SK-N-SH (cell line): ENCODE measurements around the gene BAHCC1. TPM values are rescaled to one million over a fixed set of nuclear protein-coding genes. Genes with fewer than 3 reads are reported as not detected.

Experiments used
- CTCF ChIA-PET: fragments of 300-600, 350-600 bp; formaldehyde crosslinking; extraction: SDS; loops from one replicate; lab custom pipeline; 2021; lab: Yijun Ruan, JAX
- POLR2A ChIA-PET: fragments of 350-600 bp; sonication (Branson Sonifier 250); formaldehyde crosslinking; extraction: SDS; loops from one replicate; lab custom pipeline; 2020; ENCODE audit warnings: antibody characterized with exemption, inconsistent platforms; lab: Yijun Ruan, JAX
- DNase-seq: peaks from one replicate; pipeline ENCODE4 v3.0.0; 2012
- H2AFZ ChIP-seq: fragments of 200-600 bp; sonication (generic); 2 replicates; pipeline ENCODE4 v1.8.1; 2016; ENCODE audit warnings: antibody characterized with exemption, mild to moderate bottlenecking, low read depth
- H3F3A ChIP-seq: fragments of 200-600 bp; sonication (generic); replicated peaks from 2 replicates; pipeline ENCODE3; 2016; ENCODE audit warnings: antibody characterized with exemption, mild to moderate bottlenecking; ENCODE audit not compliant: insufficient read depth
- H3K27ac ChIP-seq, 2 experiments: fragments of 200-500 bp in 1 of 2; fragments of 200-600 bp in 1 of 2; sonication (Bioruptor generic) in 1 of 2; sonication (generic), shearing (Covaris generic) in 1 of 2; 2 replicates each; pipeline versions ENCODE4 v1.5.1 to v1.6.1; 2014 to 2016; ENCODE audit warnings: low read depth in 2 of 2, inconsistent platforms in 1 of 2, low read length in 1 of 2, mild to moderate bottlenecking in 1 of 2, mixed read lengths in 1 of 2
- H3K27me3 ChIP-seq: fragments of 200-600 bp; sonication (generic), shearing (Covaris generic); 2 replicates; pipeline ENCODE4 v1.6.1; 2016; ENCODE audit warnings: mixed run types; ENCODE audit not compliant: insufficient read depth
- H3K36me3 ChIP-seq, 2 experiments: fragments of 200-500 bp in 1 of 2; fragments of 200-600 bp in 1 of 2; sonication (Bioruptor generic) in 1 of 2; sonication (generic) in 1 of 2; replicated peaks in 1 of 2; 2 replicates each; pipeline versions ENCODE3 to v1.5.1; 2014 to 2016; ENCODE audit warnings: low read length in 1 of 2, mild to moderate bottlenecking in 1 of 2; ENCODE audit not compliant: insufficient read depth in 2 of 2, control insufficient read depth in 1 of 2
- H3K4me1 ChIP-seq, 2 experiments: fragments of 200-500 bp in 1 of 2; fragments of 200-600 bp in 1 of 2; sonication (Bioruptor generic) in 1 of 2; sonication (generic), shearing (Covaris generic) in 1 of 2; 2 replicates each; pipeline versions ENCODE4 v1.5.1 to v1.6.1; 2014 to 2016; ENCODE audit warnings: low read depth in 1 of 2, low read length in 1 of 2, mixed run types in 1 of 2; ENCODE audit not compliant: insufficient read depth in 2 of 2, control insufficient read depth in 1 of 2
- H3K4me2 ChIP-seq: fragments of 200-600 bp; sonication (generic), shearing (Covaris generic); 2 replicates; pipeline ENCODE4 v1.6.1; 2017; ENCODE audit warnings: mixed run types
- H3K4me3 ChIP-seq, 2 experiments: fragments of 200-500 bp in 1 of 2; fragments of 200-600 bp in 1 of 2; sonication (Bioruptor generic) in 1 of 2; sonication (generic), shearing (Covaris generic) in 1 of 2; 2 replicates each; pipeline versions ENCODE4 v1.5.1 to v1.8.1; 2014 to 2016; ENCODE audit warnings: low read depth in 2 of 2, inconsistent platforms in 1 of 2, low read length in 1 of 2, mild to moderate bottlenecking in 1 of 2, mixed read lengths in 1 of 2, moderate library complexity in 1 of 2
- H3K79me2 ChIP-seq: fragments of 200-600 bp; sonication (generic); 2 replicates; pipeline ENCODE4 v1.8.1; 2017; ENCODE audit warnings: mild to moderate bottlenecking; ENCODE audit not compliant: insufficient read depth
- H3K9ac ChIP-seq: fragments of 200-600 bp; sonication (generic); 2 replicates; pipeline ENCODE4 v1.6.1; 2017; ENCODE audit warnings: mixed run types
- H3K9me2 ChIP-seq: fragments of 200-600 bp; sonication (generic); 2 replicates; pipeline ENCODE4 v1.6.1; 2017; ENCODE audit warnings: mixed run types
- H3K9me3 ChIP-seq: fragments of 200-600 bp; sonication (generic); 2 replicates; pipeline ENCODE4 v1.6.1; 2017; ENCODE audit warnings: mixed run types, mild to moderate bottlenecking, moderate library complexity
- H4K20me1 ChIP-seq: fragments of 200-600 bp; sonication (generic); 2 replicates; pipeline ENCODE4 v1.6.1; 2017; ENCODE audit warnings: mild to moderate bottlenecking, mixed run types; ENCODE audit not compliant: insufficient read depth
- CHD2 ChIP-seq: fragments of 150-350 bp; IDR thresholded peaks from 2 replicates; pipeline ENCODE4 v1.6.1; 2018; ENCODE audit warnings: low read length; ENCODE audit not compliant: partially characterized antibody
- ELF1 ChIP-seq: IDR thresholded peaks from 2 replicates; pipeline ENCODE4 v1.4.0; 2012
- EZH2phosphoT487 ChIP-seq: fragments of 200-600 bp; sonication (generic); IDR thresholded peaks from 2 replicates; pipeline ENCODE4 v1.6.1; 2017; ENCODE audit warnings: low read depth, mixed run types, mild to moderate bottlenecking, antibody characterized with exemption, moderate library complexity, borderline replicate concordance
- FOSL2 ChIP-seq: IDR thresholded peaks from 2 replicates; pipeline ENCODE4 v1.4.0; 2012; ENCODE audit warnings: low read depth, mild to moderate bottlenecking, moderate library complexity, borderline replicate concordance
- FOXM1 ChIP-seq: IDR thresholded peaks from 2 replicates; pipeline ENCODE4 v1.4.0; 2012; ENCODE audit warnings: low read depth, mild to moderate bottlenecking
- MEF2A ChIP-seq: IDR thresholded peaks from 2 replicates; pipeline ENCODE4 v1.4.0; 2012; ENCODE audit warnings: low read depth, borderline replicate concordance
- NFIC ChIP-seq: IDR thresholded peaks from 2 replicates; pipeline ENCODE4 v1.4.0; 2012; ENCODE audit warnings: borderline replicate concordance
- NRF1 ChIP-seq: IDR thresholded peaks from 2 replicates; pipeline ENCODE4 v1.6.1; 2012; ENCODE audit warnings: low read depth, mild to moderate bottlenecking, low read length
- PBX3 ChIP-seq: IDR thresholded peaks from 2 replicates; pipeline ENCODE4; 2012
- POLR2AphosphoS5 ChIP-seq: IDR thresholded peaks from 2 replicates; pipeline ENCODE4 v1.6.1; 2012; ENCODE audit warnings: low read depth, low read length
- RFX5 ChIP-seq: IDR thresholded peaks from 2 replicates; pipeline ENCODE4 v1.6.1; 2012; ENCODE audit warnings: mild to moderate bottlenecking, improper control_type of control experiment, low read length
- RXRA ChIP-seq: IDR thresholded peaks from 2 replicates; pipeline ENCODE4 v1.4.0; 2012; ENCODE audit warnings: low read depth, mild to moderate bottlenecking, borderline replicate concordance
- SMC3 ChIP-seq: IDR thresholded peaks from 2 replicates; pipeline ENCODE4 v1.6.1; 2012; ENCODE audit warnings: low read depth, low read length, improper control_type of control experiment
- TEAD4 ChIP-seq: IDR thresholded peaks from 2 replicates; pipeline ENCODE4 v1.4.0; 2012; ENCODE audit warnings: mild to moderate bottlenecking, borderline replicate concordance; ENCODE audit not compliant: insufficient read depth
- USF2 ChIP-seq: fragments of 150-350 bp; IDR thresholded peaks from 2 replicates; pipeline ENCODE4 v1.6.1; 2017; ENCODE audit warnings: antibody characterized with exemption, low read length, low read depth, borderline replicate concordance
- YY1 ChIP-seq: IDR thresholded peaks from 2 replicates; pipeline ENCODE4 v1.4.0; 2012; ENCODE audit warnings: low read depth, mild to moderate bottlenecking
- WGBS: methylation state at CpG from one replicate; pipeline ENCODE4 v1.1.6; 2017; ENCODE audit warnings: low lambda C conversion rate; 5-methylcytosine and 5-hydroxymethylcytosine counted together
- polyA plus RNA-seq, 3 experiments: library from polyadenylated mRNA; depleted of rRNA; stranded (reverse); fragments of >200 nt; gene quantifications; 2 replicates each; pipeline ENCODE4 v1.2.3, GENCODE V29; 2012
- TF ChIP-seq, protein P1 (sequence below): IDR thresholded peaks from 2 replicates; pipeline ENCODE4 v1.4.0; 2012; ENCODE audit warnings: low read depth, borderline replicate concordance
- TF ChIP-seq, protein P2 (sequence below): fragments of 200-600 bp; sonication (generic); IDR thresholded peaks from 2 replicates; pipeline ENCODE4 v1.6.1; 2017; ENCODE audit warnings: antibody characterized with exemption, mild to moderate bottlenecking, moderate library complexity

Gene BAHCC1
- polyA plus RNA-seq, 1 of the 3 experiments (the other 2 are of a cell fraction), result 6.4 TPM

DNA sequence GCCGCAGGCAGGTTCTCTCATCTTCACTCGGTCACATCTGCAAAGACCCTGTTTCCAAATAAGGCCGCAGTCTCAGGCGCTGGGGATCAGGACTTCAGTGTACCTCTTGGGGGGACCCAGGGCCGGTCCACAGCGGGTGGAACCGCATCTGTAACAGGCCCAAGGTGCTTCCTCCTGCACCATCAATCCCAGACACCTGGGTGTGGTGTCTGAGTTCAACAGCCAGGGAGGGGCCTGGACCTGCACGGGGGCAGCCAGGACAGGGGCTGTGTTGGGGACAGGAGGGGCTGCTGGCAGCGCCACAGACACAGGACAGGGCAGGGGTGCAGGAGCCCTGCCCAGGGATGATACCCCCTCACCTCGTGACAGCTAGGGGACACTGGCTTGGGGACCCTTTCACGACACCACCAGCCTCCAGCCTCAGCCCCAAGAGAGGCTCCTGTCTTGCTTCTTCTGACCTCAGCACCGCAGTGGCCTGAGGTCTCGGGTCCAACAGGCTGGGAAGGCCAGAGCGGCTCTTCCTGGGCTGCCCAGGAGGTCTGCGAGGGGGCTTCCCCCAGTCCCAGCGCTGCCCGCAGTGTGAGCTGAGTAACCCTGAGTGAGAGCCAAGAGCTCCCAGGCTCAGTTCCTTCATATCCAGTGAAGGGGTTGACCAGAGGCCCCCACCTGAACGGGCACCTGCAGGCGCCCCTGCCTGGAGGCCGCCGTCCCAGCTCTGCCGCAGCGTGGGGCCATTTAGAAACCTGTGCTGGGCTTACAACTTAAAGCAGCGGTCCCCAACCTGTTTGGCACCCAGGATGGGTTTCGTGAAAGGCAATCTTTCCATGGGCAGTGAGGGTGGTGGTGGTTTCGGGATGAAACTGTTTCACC, 30.7 kb upstream of the BAHCC1 start (continued):
- TF ChIP-seq POLR2AphosphoS5, result no peak
- TF ChIP-seq, protein P1, sequence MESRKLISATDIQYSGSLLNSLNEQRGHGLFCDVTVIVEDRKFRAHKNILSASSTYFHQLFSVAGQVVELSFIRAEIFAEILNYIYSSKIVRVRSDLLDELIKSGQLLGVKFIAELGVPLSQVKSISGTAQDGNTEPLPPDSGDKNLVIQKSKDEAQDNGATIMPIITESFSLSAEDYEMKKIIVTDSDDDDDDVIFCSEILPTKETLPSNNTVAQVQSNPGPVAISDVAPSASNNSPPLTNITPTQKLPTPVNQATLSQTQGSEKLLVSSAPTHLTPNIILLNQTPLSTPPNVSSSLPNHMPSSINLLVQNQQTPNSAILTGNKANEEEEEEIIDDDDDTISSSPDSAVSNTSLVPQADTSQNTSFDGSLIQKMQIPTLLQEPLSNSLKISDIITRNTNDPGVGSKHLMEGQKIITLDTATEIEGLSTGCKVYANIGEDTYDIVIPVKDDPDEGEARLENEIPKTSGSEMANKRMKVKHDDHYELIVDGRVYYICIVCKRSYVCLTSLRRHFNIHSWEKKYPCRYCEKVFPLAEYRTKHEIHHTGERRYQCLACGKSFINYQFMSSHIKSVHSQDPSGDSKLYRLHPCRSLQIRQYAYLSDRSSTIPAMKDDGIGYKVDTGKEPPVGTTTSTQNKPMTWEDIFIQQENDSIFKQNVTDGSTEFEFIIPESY, result no peak

GRCh38 chr17:81365148-81365600, 30.1 kb upstream of the BAHCC1 start:
- Histone ChIP-seq H3K4me3 (no peak overlapping the region), H3K9ac (no peak overlapping the region), H3F3A (peaks cover 2% of the 10 kb centered on the region), H3K9me2 (no peaks in the 10 kb centered on the region), H2AFZ (no peak overlapping the region), H3K4me2 (no peak overlapping the region), H3K9me3 (no peaks in the 10 kb centered on the region), H3K79me2 (no peaks in the 10 kb centered on the region), H4K20me1 (no peaks in the 10 kb centered on the region), H3K27ac (no peak overlapping the region), H3K27me3 (peaks cover 15% of the 10 kb centered on the region; the same call in 1 of the 2 replicates), H3K36me3 (no peaks in the 10 kb centered on the region), H3K4me1 (peaks cover 0 to 12% of the 10 kb centered on the region in 2 experiments; a peak in 1 of 4 replicates)
- DNase-seq, result no peak
- POLR2A ChIA-PET, result no interaction called here
- WGBS, result 86% methylated on average over 22 of the region's 22 CpGs
- CTCF ChIA-PET, result interaction anchor here (0.7 to 1.6 kb wide), 5 partner anchors 10 to 236 kb away, joined by 3 to 8 read pairs (median 3); no protein-coding TSS in a partner anchor
- TF ChIP-seq MEF2A (no peak), PBX3 (no peak), NFIC (no peak), RXRA (no peak), ELF1 (no peak), USF2 (no peak), YY1 (no peak), FOSL2 (no peak), EZH2phosphoT487 (no peak), TEAD4 (no peak), SMC3 (no peak), CHD2 (no peak), FOXM1 (no peak), RFX5 (no peak), NRF1 (no peak)
- TF ChIP-seq, protein P2, sequence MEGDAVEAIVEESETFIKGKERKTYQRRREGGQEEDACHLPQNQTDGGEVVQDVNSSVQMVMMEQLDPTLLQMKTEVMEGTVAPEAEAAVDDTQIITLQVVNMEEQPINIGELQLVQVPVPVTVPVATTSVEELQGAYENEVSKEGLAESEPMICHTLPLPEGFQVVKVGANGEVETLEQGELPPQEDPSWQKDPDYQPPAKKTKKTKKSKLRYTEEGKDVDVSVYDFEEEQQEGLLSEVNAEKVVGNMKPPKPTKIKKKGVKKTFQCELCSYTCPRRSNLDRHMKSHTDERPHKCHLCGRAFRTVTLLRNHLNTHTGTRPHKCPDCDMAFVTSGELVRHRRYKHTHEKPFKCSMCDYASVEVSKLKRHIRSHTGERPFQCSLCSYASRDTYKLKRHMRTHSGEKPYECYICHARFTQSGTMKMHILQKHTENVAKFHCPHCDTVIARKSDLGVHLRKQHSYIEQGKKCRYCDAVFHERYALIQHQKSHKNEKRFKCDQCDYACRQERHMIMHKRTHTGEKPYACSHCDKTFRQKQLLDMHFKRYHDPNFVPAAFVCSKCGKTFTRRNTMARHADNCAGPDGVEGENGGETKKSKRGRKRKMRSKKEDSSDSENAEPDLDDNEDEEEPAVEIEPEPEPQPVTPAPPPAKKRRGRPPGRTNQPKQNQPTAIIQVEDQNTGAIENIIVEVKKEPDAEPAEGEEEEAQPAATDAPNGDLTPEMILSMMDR, result no peak
